ENCODE data around the gene C14orf180. TPM values are rescaled to one million over a fixed set of nuclear protein-coding genes. Genes with fewer than 3 reads are reported as not detected.

C14orf180 gene
- total RNA-seq, 3 donors from 2014 or later (not counting 1 experiment from before 2014, with no cell fraction given): not detected

- Mint-ChIP-seq H3K36me3 (no peaks in the 10 kb centered on the region), H3K27me3 (ENCODE audit: low read depth in 2 of 2) (no peaks in the 10 kb centered on the region), H3K4me1 (no peaks in the 10 kb centered on the region), H3K27ac (no peak overlapping the region), H3K4me3 (no peak overlapping the region), H3K9me3 (no peaks in the 10 kb centered on the region)
- DNase-seq (no peak), ATAC-seq (no peak)
- no peak for TF ChIP-seq CTCF (IDR thresholded peaks at IDR 0.05)
- no peak overlapping the region for H3K4me3 ChIP-seq (ENCODE audit: low read length)
- 72% methylated on average over 16 of the region's 16 CpGs for WGBS (ENCODE audit: insufficient coverage)
- H3K27ac ChIP-seq (ENCODE audit: low read length): no peak overlapping the region
- no peaks in the 10 kb centered on the region for H3K36me3 ChIP-seq (ENCODE audit: control insufficient read depth, insufficient read depth, low read length)
- intact Hi-C loops (cut with micrococcal nuclease): no loop called here
- no peaks in the 10 kb centered on the region for H3K9me3 ChIP-seq (ENCODE audit: control insufficient read depth, insufficient read depth, low read length)
- H3K4me1 ChIP-seq (ENCODE audit: control insufficient read depth, insufficient read depth, low read length): no peaks in the 10 kb centered on the region
- no peaks in the 10 kb centered on the region for H3K27me3 ChIP-seq (ENCODE audit: control insufficient read depth, insufficient read depth, low read length)
Measured at GRCh38 chr14:104576232-104576969, 3.2 kb upstream of the C14orf180 start.

- H3K27me3 Mint-ChIP-seq (ENCODE audit: low read depth in 2 of 2): no peaks in the 10 kb centered on the region
- H3K36me3 ChIP-seq (ENCODE audit: control insufficient read depth, insufficient read depth, low read length): no peaks in the 10 kb centered on the region
- ATAC-seq (no peak), DNase-seq (no peak)
- H3K27me3 ChIP-seq (ENCODE audit: control insufficient read depth, insufficient read depth, low read length): no peaks in the 10 kb centered on the region
- H3K4me3 ChIP-seq (ENCODE audit: low read length): no peak overlapping the region
- WGBS (ENCODE audit: insufficient coverage): 84% methylated on average over 9 of the region's 9 CpGs
- TF ChIP-seq CTCF (IDR thresholded peaks at IDR 0.05): no peak
- H3K27ac Mint-ChIP-seq: no peak overlapping the region
- no peaks in the 10 kb centered on the region for H3K36me3 Mint-ChIP-seq
- no peaks in the 10 kb centered on the region for H3K9me3 ChIP-seq (ENCODE audit: control insufficient read depth, insufficient read depth, low read length)
- no peaks in the 10 kb centered on the region for H3K9me3 Mint-ChIP-seq
- no peak overlapping the region for H3K4me3 Mint-ChIP-seq
- intact Hi-C loops (cut with micrococcal nuclease): no loop called here
- H3K27ac ChIP-seq (ENCODE audit: low read length): no peak overlapping the region
- no peaks in the 10 kb centered on the region for H3K4me1 ChIP-seq (ENCODE audit: control insufficient read depth, insufficient read depth, low read length)
- H3K4me1 Mint-ChIP-seq: no peaks in the 10 kb centered on the region
Measured at GRCh38 chr14:104576970-104577332, 2.6 kb upstream of the C14orf180 start.

GRCh38 chr14:104577426-104577825, 2.1 kb upstream of the C14orf180 start:
- intact Hi-C loops (cut with micrococcal nuclease): no loop called here
- no peaks in the 10 kb centered on the region for H3K9me3 ChIP-seq (ENCODE audit: control insufficient read depth, insufficient read depth, low read length)
- H3K4me3 ChIP-seq (ENCODE audit: low read length): no peak overlapping the region
- ATAC-seq (no peak), DNase-seq (no peak)
- H3K36me3 ChIP-seq (ENCODE audit: control insufficient read depth, insufficient read depth, low read length): no peaks in the 10 kb centered on the region
- no peaks in the 10 kb centered on the region for H3K27me3 ChIP-seq (ENCODE audit: control insufficient read depth, insufficient read depth, low read length)
- Mint-ChIP-seq H3K27ac (no peak overlapping the region), H3K9me3 (no peaks in the 10 kb centered on the region), H3K27me3 (ENCODE audit: low read depth in 2 of 2) (no peaks in the 10 kb centered on the region), H3K36me3 (no peaks in the 10 kb centered on the region), H3K4me1 (no peaks in the 10 kb centered on the region), H3K4me3 (no peak overlapping the region)
- WGBS (ENCODE audit: insufficient coverage): 83% methylated on average over 12 of the region's 12 CpGs
- no peaks in the 10 kb centered on the region for H3K4me1 ChIP-seq (ENCODE audit: control insufficient read depth, insufficient read depth, low read length)
- no peak overlapping the region for H3K27ac ChIP-seq (ENCODE audit: low read length)
- TF ChIP-seq CTCF (IDR thresholded peaks at IDR 0.05): no peak

- Mint-ChIP-seq H3K27ac (no peak overlapping the region), H3K9me3 (no peaks in the 10 kb centered on the region), H3K36me3 (no peaks in the 10 kb centered on the region), H3K4me1 (no peaks in the 10 kb centered on the region), H3K27me3 (ENCODE audit: low read depth in 2 of 2) (no peaks in the 10 kb centered on the region), H3K4me3 (no peak overlapping the region)
- Histone ChIP-seq H3K9me3 (ENCODE audit: control insufficient read depth, insufficient read depth, low read length) (no peaks in the 10 kb centered on the region), H3K4me1 (ENCODE audit: control insufficient read depth, insufficient read depth, low read length) (no peaks in the 10 kb centered on the region), H3K4me3 (ENCODE audit: low read length) (no peak overlapping the region), H3K27ac (ENCODE audit: low read length) (no peak overlapping the region), H3K36me3 (ENCODE audit: control insufficient read depth, insufficient read depth, low read length) (no peaks in the 10 kb centered on the region), H3K27me3 (ENCODE audit: control insufficient read depth, insufficient read depth, low read length) (no peaks in the 10 kb centered on the region)
- no peak for DNase-seq
- TF ChIP-seq CTCF (IDR thresholded peaks at IDR 0.05): no peak
- intact Hi-C loops (cut with micrococcal nuclease): no loop called here
- 71% methylated on average over 19 of the region's 19 CpGs for WGBS (ENCODE audit: insufficient coverage)
- no peak for ATAC-seq
Measured at GRCh38 chr14:104577847-104578301, 1.7 kb upstream of the C14orf180 start.
